GM12891 (cell line): ENCODE data around the gene ANTXR2.

ENCODE experiments used
- PAX5 ChIP-seq: IDR thresholded peaks from 2 replicates; pipeline ENCODE4 v1.6.1; 2011; ENCODE audit warnings: low read length, moderate library complexity, mild to moderate bottlenecking; ENCODE audit not compliant: insufficient read depth, severe bottlenecking
- POLR2A ChIP-seq: IDR thresholded peaks from 2 replicates; pipeline ENCODE4 v1.6.1; 2011; ENCODE audit warnings: low read depth, low read length, control low read depth
- POLR2AphosphoS5 ChIP-seq: IDR thresholded peaks from 2 replicates; pipeline ENCODE4 v1.6.1; 2011; ENCODE audit warnings: low read depth, low read length, control low read depth
- POU2F2 ChIP-seq: IDR thresholded peaks from 2 replicates; pipeline ENCODE4 v1.6.1; 2011; ENCODE audit warnings: low read depth, mild to moderate bottlenecking, control low read depth, low read length, moderate library complexity
- SPI1 ChIP-seq: IDR thresholded peaks from 2 replicates; pipeline ENCODE4 v1.6.1; 2011; ENCODE audit warnings: low read depth, low read length, control low read depth
- TAF1 ChIP-seq: IDR thresholded peaks from 2 replicates; pipeline ENCODE4 v1.6.1; 2011; ENCODE audit warnings: low read depth, low read length, control low read depth

DNA sequence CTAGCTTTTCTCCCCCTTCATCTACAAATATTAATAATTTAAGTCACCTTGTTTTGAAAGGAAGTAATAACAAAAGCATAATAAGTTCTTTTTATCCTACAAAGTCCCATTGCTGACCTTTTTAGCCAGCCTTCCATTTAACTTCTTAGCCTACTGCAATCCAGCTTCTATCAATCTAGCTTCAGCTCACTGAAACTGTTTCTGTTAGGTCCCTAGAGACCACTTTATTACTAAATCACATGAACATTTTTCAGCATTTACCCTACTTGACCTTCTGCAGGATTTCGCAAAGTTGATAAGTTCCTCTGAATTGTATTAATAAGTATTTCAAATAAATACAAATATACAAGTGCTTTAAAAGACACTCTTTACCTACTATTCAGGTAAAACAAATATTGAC, 186.5 kb downstream of the ANTXR2 start:
- TF ChIP-seq TAF1 (no peak), POLR2AphosphoS5 (no peak), POLR2A (no peak), POU2F2 (no peak), SPI1 (no peak), PAX5 (no peak)
